Measurements from ENCODE around the gene NKRF.

The NKRF gene

GRCh38 chrX:119605464-119606279, 552 bp downstream of the NKRF start:
- peak; percentile 54 for DNase-seq

GRCh38 chrX:119604766-119605463, 1.3 kb downstream of the NKRF start:
- DNase-seq, result peak; percentile 13

- no peak for DNase-seq
Measured at GRCh38 chrX:119602701-119603255, 3.4 kb downstream of the NKRF start.

DNA sequence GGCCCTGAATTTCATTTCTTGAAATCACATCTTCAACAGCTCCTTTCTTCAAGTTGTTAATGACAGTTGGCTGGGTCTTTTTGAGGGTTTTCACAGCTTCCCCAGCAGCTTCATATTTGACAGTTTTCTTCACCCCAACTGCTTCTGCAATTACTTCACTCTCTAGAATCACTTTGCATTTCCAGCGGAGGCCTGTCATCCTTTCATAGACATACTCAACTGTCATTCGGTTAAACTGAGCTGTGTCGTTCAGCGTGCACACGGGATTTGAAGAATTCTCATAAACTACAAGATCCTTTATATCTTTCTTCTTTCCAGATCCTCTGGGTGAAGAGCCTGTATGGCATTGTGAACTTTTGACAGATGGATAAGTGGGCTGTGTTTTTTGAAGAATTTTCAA, 16.4 kb downstream of the NKRF start:
- no peak for DNase-seq

DNA sequence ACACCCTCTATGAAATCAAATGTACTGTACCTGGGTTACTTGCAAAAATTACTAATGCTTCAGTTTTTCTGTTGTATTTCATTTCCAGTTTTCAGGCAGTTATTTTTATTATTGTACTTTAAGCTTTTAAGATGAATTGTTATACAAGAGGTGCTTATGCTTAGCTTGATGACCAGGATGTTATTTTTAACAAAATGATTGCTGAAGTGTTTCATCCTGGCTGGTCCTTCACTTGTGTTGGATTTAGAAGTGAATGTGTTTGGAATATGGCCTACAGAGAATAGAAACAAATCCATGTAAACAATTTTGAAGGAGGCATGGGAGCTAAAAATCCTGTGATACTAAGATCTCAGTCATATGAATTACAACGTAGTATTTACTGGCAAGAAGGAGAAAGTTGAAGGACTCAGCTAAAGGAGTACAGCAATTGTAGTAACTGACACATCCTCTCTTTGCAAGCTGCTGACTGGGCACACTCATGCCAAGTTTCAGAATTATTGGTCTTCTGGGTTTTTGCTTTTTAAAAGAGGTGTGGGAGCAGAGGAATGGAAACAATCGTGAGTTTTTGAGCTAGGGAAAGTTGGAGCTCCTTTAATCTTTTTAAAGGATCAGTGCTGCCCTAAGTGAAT, 22.7 kb downstream of the NKRF start:
- DNase-seq, result no peak

DNA sequence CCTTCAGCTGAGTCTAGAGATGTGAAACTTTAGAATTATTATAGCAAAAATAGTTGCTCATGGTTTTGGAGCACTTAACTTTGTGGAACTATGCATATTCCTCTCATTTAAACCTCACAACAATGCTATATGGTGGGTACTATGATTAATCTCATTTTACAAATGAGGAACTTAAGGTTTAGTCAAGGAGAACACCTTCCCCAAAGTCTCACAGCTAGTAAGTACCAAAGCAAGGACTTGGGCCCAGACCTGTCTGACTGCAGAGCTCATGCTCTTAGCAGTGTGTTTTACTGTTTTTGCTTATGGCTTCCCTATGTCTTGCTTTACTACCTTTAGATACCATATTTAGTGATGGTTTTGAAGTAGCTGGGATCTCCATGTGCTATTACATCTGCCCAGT, 26.8 kb downstream of the NKRF start:
- DNase-seq, result no peak

GRCh38 chrX:119574394-119575266, 31.6 kb downstream of the NKRF start, which contains the start of gene UBE2A:
Gene UBE2A (plus strand): TSS chrX:119574563. CDS start chrX:119574712, 149 bp downstream.
- peak; percentile 92 for DNase-seq

DNA sequence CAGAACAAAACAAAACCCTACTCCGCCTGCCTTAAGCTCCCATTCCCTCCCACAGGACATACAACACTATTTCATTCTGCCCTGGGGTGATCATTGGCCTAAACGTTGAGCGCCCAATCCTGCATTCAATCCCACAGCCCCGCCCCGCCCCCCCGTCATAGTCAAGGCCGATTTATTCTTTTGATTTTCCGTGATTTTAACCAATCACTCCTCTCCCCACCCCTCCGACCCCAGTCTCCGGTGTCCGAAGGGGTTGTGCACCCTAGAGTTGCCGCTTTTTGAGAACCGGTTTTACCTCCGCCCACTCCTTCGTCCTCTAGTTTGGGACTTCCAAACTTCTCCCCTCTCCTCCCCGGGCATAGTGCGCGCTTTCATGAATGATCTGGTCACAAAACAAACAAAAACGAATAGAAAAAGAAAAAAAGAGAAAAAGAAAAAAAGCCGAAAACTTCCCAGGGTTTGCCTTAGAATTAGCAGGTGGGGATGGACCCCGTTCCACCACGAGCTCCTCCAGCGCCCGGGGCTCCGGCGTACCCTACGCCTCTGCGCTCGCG, 32.3 kb downstream of the NKRF start:
- peak; percentile 35 for DNase-seq

GRCh38 chrX:119573222-119573621, 33.0 kb downstream of the NKRF start:
- no peak for DNase-seq

- DNase-seq, result no peak
Measured at GRCh38 chrX:119570351-119570835, 35.8 kb downstream of the NKRF start.

DNA sequence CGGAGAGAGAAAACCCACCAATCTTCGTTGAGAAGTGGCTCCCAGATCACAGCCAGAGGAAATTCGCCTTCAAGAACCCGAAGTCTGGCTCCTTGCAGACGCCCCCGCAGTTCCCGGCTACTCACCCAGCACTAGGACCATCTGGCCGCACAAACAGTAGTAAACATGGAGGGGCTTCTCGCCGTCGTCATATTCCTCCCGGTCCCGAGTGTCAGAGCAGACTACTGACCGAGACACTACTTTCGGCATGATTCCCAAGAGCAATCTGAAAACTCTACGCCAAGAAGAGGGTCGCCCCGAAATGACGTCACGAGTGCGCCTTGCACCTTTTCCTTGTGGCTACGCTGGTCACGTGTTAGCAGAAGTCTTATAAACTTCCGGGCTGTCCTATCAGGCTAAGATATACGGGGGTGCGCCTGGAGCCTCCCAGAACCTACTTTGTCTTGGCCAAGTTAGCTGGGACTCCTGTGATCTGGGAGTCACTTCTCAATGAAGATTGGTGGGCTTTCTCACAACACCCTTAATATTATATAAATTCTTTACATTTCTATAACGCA, 41.0 kb downstream of the NKRF start, which contains the start of gene STEEP1:
Gene STEEP1 (minus strand): TSS at position 303 of the 557 bp plus-strand sequence. CDS start 54 bp downstream, at position 249.
- peak; percentile 87 for DNase-seq

GRCh38 chrX:119552508-119552907, 53.7 kb downstream of the NKRF start:
- DNase-seq, result no peak

- DNase-seq, result no peak
Measured at GRCh38 chrX:119549327-119550016, 56.8 kb downstream of the NKRF start.

- DNase-seq, result no peak
Measured at GRCh38 chrX:119541188-119541587, 65.0 kb downstream of the NKRF start.

GRCh38 chrX:119539872-119540271, 66.4 kb downstream of the NKRF start:
- no peak for DNase-seq

All from CD4-positive, alpha-beta T cell treated with Interleukin-10 for 1 hour (primary cell).